Stimulated activated CD4-positive, alpha-beta T cell treated with anti-CD3 and anti-CD28 coated beads, Interleukin-4, amount 100 ng/mL, for 48 hours (primary cell): Measurements from ENCODE around the gene RARB.

Experiments used
- DNase-seq, 2 donors: peaks; one replicate each; pipeline ENCODE4 v3.0.0-alpha.2; 2020; ENCODE audit warnings: low read depth in 2 of 2

Gene RARB

DNA sequence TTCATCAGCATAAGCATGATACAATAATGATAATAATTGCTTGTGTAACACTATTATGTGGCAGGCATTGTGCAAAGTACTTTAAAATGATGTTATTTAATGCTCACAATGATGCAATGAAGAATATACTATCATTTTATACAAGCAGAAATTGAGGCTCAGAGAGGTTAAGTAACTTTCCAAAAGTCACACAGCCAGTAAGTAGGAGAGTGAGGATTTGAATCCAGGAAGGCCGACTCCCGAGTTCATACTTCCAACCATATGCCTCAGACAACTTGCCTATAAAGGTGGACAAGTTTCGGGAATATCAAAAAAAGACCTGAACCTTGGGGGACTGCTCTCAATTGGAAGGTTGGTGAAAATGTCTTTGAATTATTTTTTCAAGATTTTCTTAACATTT, 19.9 kb downstream of the RARB start:
- DNase-seq, result no peak

DNA sequence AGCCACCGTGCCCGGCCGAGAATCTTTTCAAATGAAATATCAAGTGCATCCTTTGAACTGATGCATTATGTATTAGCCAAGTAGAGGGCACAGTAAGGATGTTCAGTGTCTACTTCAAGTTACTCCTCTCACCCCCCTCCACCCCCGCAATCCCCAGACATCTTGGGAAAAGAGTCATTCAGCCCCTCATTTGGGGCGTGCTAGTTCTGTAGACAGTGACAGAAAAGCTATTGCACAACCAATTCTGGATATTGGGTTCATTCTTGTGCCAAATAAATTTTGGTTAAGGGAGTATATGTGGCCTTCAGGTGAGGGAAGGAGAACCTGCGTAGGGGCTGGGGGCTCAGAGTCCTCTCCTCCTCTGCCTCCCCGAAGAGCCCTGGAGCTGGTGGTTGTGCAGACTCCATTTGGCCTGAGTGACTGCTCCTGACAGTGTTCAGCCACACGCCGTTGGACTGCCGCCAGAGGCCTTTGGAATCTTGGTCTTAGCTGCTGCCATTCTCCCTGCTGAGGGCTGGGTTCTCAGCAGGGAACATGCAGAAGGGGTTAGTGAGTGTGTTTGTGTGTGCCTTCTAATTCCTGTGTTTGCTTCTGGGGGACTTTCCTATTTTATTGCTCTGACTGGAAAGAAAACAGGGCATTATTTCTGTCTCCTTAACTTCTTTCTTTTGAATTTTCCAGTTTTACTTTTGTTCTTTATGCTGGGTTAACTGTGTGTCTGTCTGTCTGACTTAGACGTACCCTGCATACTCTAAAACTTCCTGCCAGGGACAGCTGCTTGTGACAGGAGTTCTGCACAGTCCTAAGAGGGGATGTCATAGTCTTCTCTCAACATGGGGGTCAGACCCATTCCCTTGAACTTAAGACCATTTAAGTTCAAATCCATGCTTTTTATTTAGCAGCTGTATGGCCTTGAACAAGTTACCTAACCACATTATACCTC, 21.0 kb downstream of the RARB start:
- DNase-seq, result no peak

DNA sequence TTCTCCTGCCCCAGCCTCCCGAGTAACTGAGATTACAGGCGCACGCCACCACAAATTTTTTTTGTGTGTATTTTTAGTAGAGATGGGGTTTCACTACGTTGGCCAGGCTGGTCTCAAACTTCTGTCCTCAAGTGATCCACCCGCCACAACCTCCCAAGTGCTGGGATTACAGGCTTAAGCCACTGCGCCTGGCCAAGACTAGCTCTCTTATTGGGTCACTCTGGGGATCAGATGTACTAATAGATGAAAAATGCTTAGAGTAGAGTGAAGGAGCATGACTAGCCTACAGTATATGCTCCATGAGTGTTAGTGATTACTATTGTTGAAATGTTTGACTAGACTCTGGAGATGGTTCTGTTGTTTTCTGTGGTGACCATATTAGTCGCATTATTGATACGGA, 21.8 kb downstream of the RARB start:
- DNase-seq, result no peak

- DNase-seq, result no peak
Measured at GRCh38 chr3:25452192-25452591, 24.1 kb downstream of the RARB start.

DNA sequence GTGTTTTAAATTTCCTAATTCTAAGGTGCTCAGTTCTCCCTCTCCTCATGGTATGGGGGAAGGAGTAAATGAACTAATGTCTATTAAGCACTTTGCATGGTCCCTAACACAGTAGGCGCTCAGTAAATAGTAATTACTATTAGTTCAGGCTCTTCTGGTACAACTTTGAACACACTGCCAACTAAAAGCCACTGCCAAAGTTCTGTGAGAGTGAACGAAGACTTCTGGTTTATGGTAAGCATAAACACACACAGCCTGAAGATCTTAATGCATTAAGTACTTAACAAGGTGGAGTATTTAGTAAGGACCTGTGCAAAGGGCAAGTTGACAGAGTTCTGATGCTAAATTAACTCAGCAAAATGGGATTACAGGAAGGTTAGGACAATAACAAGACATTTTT, 24.7 kb downstream of the RARB start:
- DNase-seq, result no peak

- DNase-seq, result no peak
Measured at GRCh38 chr3:25453619-25454004, 25.5 kb downstream of the RARB start.

GRCh38 chr3:25454005-25454927, 26.2 kb downstream of the RARB start:
- no peak for DNase-seq

GRCh38 chr3:25455441-25456132, 27.5 kb downstream of the RARB start:
- DNase-seq, result no peak

GRCh38 chr3:25456723-25457670, 28.9 kb downstream of the RARB start:
- DNase-seq, result no peak

- DNase-seq, result no peak
Measured at GRCh38 chr3:25457671-25458419, 29.8 kb downstream of the RARB start.

DNA sequence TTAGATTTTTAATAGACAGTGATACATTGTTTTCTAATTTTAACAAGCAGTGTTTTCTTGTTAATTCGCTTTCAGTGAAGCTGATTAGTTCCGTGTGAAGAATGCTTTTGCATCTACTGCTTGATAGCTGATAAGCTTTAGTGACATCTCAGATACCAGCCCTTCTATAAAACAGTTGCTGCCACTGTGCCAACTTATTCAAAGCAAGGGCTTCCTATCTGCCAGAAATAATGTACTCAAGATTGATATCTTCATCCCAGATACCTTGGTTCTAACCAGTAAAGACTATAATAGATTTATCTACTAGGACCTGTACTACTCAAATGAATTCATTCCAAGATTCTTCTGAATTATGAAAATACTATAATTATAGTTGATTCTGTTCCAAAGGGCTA, 30.4 kb downstream of the RARB start:
- DNase-seq, result no peak

DNA sequence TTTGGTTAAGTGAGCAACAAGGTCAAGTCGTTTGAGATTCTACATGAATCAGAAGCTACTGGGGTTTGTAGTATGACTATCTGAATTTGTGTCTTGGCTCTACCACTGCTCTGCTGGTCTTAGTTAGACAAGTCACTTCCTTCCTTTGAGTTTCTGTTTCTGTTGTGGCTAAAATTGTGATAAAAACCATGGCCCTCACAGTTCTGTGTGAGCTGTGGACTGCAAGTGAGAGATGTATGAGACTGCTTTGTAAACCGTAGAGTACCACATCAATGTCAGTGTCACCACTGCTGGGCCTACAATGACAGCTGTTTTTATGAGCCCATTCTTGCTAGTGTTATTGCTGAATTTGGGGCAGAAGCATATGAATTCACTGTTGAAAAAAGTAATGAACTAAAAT, 32.7 kb downstream of the RARB start:
- no peak for DNase-seq

- no peak for DNase-seq
Measured at GRCh38 chr3:25461946-25462345, 33.9 kb downstream of the RARB start.

DNA sequence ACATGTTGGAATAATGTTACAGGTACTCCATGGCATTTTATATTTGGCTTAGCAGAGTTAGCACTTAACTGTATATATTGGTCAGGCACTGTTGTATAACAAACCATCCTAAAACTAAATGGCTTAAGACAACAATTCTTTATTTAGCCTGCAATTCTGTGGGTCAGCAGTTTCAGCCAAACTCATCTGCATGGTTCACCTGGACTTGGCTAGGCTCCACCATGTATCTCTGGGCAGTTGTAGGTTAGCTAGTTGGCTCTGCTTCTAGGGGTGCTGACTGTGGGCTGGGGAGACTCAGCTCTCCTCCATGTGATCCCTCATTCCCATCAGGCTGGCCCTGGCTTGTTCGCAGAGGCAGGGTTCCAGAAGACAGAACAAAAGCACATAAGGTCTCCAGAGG, 34.4 kb downstream of the RARB start:
- no peak for DNase-seq

DNA sequence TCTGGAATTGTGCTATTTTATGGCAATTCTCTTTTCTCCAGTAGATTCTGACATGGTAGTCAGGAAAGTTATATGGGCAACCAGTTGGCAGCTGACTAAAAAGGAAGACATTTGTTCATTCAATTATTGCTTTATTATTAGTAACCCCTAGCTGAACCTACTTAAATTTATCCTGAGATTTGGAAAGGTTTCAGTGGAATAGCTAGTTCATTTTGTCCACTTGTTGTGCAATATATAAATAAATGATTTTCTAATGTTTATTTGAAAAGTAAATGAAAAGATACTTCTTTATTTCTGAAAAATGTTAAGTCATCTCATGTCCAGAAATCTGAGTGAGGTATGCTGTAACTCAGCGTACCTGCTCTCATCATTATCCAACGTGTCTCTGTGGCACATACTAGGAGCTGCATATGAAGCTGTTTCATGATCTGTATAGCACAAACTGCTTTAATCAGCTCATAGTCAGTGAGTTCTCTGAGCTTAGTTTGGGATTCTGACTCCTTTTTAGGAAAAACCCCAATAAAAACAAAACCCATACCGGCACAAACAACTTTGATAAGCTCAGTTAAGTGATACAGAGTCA, 35.9 kb downstream of the RARB start:
- no peak for DNase-seq

GRCh38 chr3:25465266-25465860, 37.3 kb downstream of the RARB start:
- DNase-seq, result no peak

- no peak for DNase-seq
Measured at GRCh38 chr3:25468866-25469319, 40.8 kb downstream of the RARB start.

DNA sequence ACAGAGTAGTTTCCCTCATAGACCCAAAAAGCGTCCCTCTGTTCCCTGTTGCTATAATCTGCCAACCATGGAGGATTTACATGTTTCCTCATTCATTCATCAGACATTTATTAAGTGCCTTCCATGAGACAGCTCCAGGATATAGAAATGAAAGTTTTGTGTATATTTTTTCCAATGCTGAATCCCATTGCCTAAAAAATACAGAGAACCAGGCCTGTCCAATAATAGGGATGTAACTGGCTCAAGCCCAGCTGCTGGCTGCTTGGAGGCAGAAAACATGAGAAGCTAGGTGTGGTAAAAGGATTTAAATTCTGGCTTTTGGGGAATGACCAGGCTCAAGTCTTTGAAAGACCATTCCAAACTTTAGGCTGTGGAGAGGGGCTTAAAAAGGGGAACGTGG, 41.5 kb downstream of the RARB start:
- DNase-seq, result no peak

GRCh38 chr3:25471081-25471768, 43.2 kb downstream of the RARB start:
- DNase-seq, result no peak
